K562 (cell line): ENCODE results near the gene REEP2. TPM values are rescaled to one million over a fixed set of nuclear protein-coding genes. Genes with fewer than 3 reads are reported as not detected.

Experiments used
- MAX ChIP-seq: sonication (generic); formaldehyde crosslinking; IDR thresholded peaks from 2 replicates; pipeline ENCODE4 v1.9.0; 2022; ENCODE audit warnings: mild to moderate bottlenecking, missing genetic modification reagents
- MAZ ChIP-seq, 2 experiments: fragments of 450-650 bp in 1 of 2; sonication (generic) in 1 of 2; formaldehyde crosslinking; IDR thresholded peaks in 1 of 2; conservative IDR thresholded peaks in 1 of 2; 2 replicates each; pipeline versions ENCODE4 v1.4.0 to v1.5.0; 2020; ENCODE audit warnings: mild to moderate bottlenecking in 1 of 2, missing genetic modification reagents in 1 of 2
- RBBP5 ChIP-seq: fragments of 200-600 bp; sonication (generic); IDR thresholded peaks from 2 replicates; pipeline ENCODE4 v1.6.1; 2012; ENCODE audit warnings: borderline replicate concordance, mild to moderate bottlenecking, low read length, control low read depth, inconsistent platforms; ENCODE audit not compliant: insufficient read depth, poor library complexity, severe bottlenecking
- SMAD3 ChIP-seq: fragments of 450-650 bp; formaldehyde crosslinking; conservative IDR thresholded peaks from 2 replicates; pipeline ENCODE4 v1.4.0; 2020; ENCODE audit warnings: mild to moderate bottlenecking
- TBL1XR1 ChIP-seq, 2 experiments: IDR thresholded peaks; 2 replicates each; pipeline ENCODE4 v1.6.1; 2012; ENCODE audit warnings: improper control_type of control experiment in 2 of 2, low read length in 2 of 2, mild to moderate bottlenecking in 1 of 2
- U2AF1 ChIP-seq: fragments of 200-400 bp; formaldehyde crosslinking; optimal IDR thresholded peaks from 2 replicates; pipeline ENCODE3; 2017; ENCODE audit warnings: mild to moderate bottlenecking, low read depth, low read length, moderate library complexity
- ZBTB17 ChIP-seq: fragments of 450-650 bp; formaldehyde crosslinking; IDR thresholded peaks from 2 replicates; pipeline ENCODE4 v1.4.0; 2020; ENCODE audit warnings: mild to moderate bottlenecking
- ZNF583 ChIP-seq: fragments of 250-450 bp; sonication (Bioruptor Pico); IDR thresholded peaks from 2 replicates; pipeline ENCODE4 v1.4.0; 2020
- ZNF639 ChIP-seq, 2 experiments: fragments of 200-800 bp in 1 of 2; sonication (Bioruptor generic) in 1 of 2; sonication (generic) in 1 of 2; formaldehyde crosslinking in 1 of 2; IDR thresholded peaks in 1 of 2; conservative IDR thresholded peaks in 1 of 2; 2 replicates each; pipeline versions ENCODE4 v1.5.0 to v1.6.1; 2016 to 2020; ENCODE audit warnings: missing compliant biosample characterization in 1 of 2, missing genetic modification characterization in 1 of 2, missing genetic modification reagents in 1 of 2
- polyA plus RNA-seq, 8 experiments: library from polyadenylated mRNA; depleted of rRNA in 4 of 8; stranded (reverse) in 5 of 8; unstranded in 3 of 8; fragments of >200 nt; fragmentation: Nextera tagmentation in 2 of 8; fragmentation: Illumina TruSeq in 1 of 8; extraction: Ambion mirVana in 2 of 8; extraction: Trizol in 1 of 8; gene quantifications; 2 replicates each; pipeline versions ENCODE4 v1.2.1 to v1.2.3, GENCODE V29; 2011 to 2014; ENCODE audit warnings: inconsistent platforms in 1 of 8, missing spikeins in 1 of 8
- total RNA-seq, 7 experiments: library from RNA; depleted of rRNA in 6 of 7; stranded (reverse); fragments of >200 nt in 6 of 7; fragmentation: Illumina TruSeq in 2 of 7; extraction: Trizol in 2 of 7; gene quantifications; 2 replicates each; pipeline versions ENCODE4 v1.2.1 to v1.2.3, GENCODE V29; 2011 to 2021; ENCODE audit warnings: low replicate concordance in 1 of 7
- TF ChIP-seq, protein P1 (sequence below): fragments of 450-650 bp; IDR thresholded peaks from 2 replicates; pipeline ENCODE4 v1.6.1; 2016; ENCODE audit warnings: mild to moderate bottlenecking, moderate library complexity
- TF ChIP-seq, protein P2 (sequence below): fragments of 450-650 bp; formaldehyde crosslinking; IDR thresholded peaks from 2 replicates; pipeline ENCODE4 v1.4.0; 2020; ENCODE audit warnings: mild to moderate bottlenecking, moderate library complexity

REEP2 gene
- total and polyA plus RNA-seq, 9 of the 15 experiments (the other 6 are each of a cell fraction or from before 2014, with no cell fraction given), result 0.03 to 1.1 (median 0.12) TPM; not detected in 1

- TF ChIP-seq, protein P1, sequence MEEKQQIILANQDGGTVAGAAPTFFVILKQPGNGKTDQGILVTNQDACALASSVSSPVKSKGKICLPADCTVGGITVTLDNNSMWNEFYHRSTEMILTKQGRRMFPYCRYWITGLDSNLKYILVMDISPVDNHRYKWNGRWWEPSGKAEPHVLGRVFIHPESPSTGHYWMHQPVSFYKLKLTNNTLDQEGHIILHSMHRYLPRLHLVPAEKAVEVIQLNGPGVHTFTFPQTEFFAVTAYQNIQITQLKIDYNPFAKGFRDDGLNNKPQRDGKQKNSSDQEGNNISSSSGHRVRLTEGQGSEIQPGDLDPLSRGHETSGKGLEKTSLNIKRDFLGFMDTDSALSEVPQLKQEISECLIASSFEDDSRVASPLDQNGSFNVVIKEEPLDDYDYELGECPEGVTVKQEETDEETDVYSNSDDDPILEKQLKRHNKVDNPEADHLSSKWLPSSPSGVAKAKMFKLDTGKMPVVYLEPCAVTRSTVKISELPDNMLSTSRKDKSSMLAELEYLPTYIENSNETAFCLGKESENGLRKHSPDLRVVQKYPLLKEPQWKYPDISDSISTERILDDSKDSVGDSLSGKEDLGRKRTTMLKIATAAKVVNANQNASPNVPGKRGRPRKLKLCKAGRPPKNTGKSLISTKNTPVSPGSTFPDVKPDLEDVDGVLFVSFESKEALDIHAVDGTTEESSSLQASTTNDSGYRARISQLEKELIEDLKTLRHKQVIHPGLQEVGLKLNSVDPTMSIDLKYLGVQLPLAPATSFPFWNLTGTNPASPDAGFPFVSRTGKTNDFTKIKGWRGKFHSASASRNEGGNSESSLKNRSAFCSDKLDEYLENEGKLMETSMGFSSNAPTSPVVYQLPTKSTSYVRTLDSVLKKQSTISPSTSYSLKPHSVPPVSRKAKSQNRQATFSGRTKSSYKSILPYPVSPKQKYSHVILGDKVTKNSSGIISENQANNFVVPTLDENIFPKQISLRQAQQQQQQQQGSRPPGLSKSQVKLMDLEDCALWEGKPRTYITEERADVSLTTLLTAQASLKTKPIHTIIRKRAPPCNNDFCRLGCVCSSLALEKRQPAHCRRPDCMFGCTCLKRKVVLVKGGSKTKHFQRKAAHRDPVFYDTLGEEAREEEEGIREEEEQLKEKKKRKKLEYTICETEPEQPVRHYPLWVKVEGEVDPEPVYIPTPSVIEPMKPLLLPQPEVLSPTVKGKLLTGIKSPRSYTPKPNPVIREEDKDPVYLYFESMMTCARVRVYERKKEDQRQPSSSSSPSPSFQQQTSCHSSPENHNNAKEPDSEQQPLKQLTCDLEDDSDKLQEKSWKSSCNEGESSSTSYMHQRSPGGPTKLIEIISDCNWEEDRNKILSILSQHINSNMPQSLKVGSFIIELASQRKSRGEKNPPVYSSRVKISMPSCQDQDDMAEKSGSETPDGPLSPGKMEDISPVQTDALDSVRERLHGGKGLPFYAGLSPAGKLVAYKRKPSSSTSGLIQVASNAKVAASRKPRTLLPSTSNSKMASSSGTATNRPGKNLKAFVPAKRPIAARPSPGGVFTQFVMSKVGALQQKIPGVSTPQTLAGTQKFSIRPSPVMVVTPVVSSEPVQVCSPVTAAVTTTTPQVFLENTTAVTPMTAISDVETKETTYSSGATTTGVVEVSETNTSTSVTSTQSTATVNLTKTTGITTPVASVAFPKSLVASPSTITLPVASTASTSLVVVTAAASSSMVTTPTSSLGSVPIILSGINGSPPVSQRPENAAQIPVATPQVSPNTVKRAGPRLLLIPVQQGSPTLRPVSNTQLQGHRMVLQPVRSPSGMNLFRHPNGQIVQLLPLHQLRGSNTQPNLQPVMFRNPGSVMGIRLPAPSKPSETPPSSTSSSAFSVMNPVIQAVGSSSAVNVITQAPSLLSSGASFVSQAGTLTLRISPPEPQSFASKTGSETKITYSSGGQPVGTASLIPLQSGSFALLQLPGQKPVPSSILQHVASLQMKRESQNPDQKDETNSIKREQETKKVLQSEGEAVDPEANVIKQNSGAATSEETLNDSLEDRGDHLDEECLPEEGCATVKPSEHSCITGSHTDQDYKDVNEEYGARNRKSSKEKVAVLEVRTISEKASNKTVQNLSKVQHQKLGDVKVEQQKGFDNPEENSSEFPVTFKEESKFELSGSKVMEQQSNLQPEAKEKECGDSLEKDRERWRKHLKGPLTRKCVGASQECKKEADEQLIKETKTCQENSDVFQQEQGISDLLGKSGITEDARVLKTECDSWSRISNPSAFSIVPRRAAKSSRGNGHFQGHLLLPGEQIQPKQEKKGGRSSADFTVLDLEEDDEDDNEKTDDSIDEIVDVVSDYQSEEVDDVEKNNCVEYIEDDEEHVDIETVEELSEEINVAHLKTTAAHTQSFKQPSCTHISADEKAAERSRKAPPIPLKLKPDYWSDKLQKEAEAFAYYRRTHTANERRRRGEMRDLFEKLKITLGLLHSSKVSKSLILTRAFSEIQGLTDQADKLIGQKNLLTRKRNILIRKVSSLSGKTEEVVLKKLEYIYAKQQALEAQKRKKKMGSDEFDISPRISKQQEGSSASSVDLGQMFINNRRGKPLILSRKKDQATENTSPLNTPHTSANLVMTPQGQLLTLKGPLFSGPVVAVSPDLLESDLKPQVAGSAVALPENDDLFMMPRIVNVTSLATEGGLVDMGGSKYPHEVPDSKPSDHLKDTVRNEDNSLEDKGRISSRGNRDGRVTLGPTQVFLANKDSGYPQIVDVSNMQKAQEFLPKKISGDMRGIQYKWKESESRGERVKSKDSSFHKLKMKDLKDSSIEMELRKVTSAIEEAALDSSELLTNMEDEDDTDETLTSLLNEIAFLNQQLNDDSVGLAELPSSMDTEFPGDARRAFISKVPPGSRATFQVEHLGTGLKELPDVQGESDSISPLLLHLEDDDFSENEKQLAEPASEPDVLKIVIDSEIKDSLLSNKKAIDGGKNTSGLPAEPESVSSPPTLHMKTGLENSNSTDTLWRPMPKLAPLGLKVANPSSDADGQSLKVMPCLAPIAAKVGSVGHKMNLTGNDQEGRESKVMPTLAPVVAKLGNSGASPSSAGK, result peak; percentile 64; the same call in 1 of the 2 replicates
- TF ChIP-seq ZNF639 (CRISPR knock-in tag; conservative IDR thresholded peaks at IDR 0.05 in 1 of 2, IDR thresholded peaks at IDR 0.05 in 1 of 2) (peak in 1 of 2 experiments; percentile 21; a peak in 1 of 4 replicates), U2AF1 (no peak), TBL1XR1 (IDR thresholded peaks at IDR 0.05; ENCODE audit: low read length in 2 of 2) (no peak), RBBP5 (no peak), ZBTB17 (0 out of 2 replicates have a peak, but pooled peaks have one; percentile 28), MAZ (CRISPR knock-in tag; conservative IDR thresholded peaks at IDR 0.05 in 1 of 2, IDR thresholded peaks at IDR 0.05 in 1 of 2) (0 out of 4 replicates have a peak, but pooled peaks of 1 of the 2 experiments have one; percentile 36), MAX (CRISPR knock-in tag) (peak; percentile 56; the same call in 1 of the 2 replicates), ZNF583 (CRISPR knock-in tag) (0 out of 2 replicates have a peak, but pooled peaks have one; percentile 29), SMAD3 (CRISPR knock-in tag) (no peak)
- TF ChIP-seq, protein P2, sequence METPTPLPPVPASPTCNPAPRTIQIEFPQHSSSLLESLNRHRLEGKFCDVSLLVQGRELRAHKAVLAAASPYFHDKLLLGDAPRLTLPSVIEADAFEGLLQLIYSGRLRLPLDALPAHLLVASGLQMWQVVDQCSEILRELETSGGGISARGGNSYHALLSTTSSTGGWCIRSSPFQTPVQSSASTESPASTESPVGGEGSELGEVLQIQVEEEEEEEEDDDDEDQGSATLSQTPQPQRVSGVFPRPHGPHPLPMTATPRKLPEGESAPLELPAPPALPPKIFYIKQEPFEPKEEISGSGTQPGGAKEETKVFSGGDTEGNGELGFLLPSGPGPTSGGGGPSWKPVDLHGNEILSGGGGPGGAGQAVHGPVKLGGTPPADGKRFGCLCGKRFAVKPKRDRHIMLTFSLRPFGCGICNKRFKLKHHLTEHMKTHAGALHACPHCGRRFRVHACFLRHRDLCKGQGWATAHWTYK (CRISPR knock-in tag), result peak; percentile 66; the same call in 1 of the 2 replicates
These were observed 20.6 kb downstream of the REEP2 start (continued) for GRCh38 chr5:138459311-138459933.
